Sigmoid colon (tissue), 7 donors: Measurements from ENCODE around the gene ARRDC5. TPM values are rescaled to one million over a fixed set of nuclear protein-coding genes. Genes with fewer than 3 reads are reported as not detected.

ENCODE experiments used
- DNase-seq: peaks from one replicate; pipeline ENCODE4 v3.0.0-alpha.2; 2019
- H3K27ac ChIP-seq, 4 donors: fragments of 200-600 bp; sonication (generic); one replicate each; pipeline ENCODE4 v1.5.1; 2016 to 2019; ENCODE audit warnings: mild to moderate bottlenecking in 1 of 4
- H3K27me3 ChIP-seq, 3 donors: fragments of 200-600 bp; sonication (generic); one replicate each; pipeline ENCODE4 v1.5.1; 2019; ENCODE audit warnings: mild to moderate bottlenecking in 1 of 3
- H3K36me3 ChIP-seq, 4 donors: fragments of 200-600 bp; sonication (generic); one replicate each; pipeline ENCODE4 v1.5.1; 2016 to 2019
- H3K4me1 ChIP-seq, 4 donors: fragments of 200-600 bp; sonication (generic); one replicate each; pipeline ENCODE4 v1.5.1; 2017 to 2019
- H3K4me3 ChIP-seq, 4 donors: fragments of 200-600 bp; sonication (generic); one replicate each; pipeline ENCODE4 v1.5.1; 2017 to 2019; ENCODE audit warnings: mild to moderate bottlenecking in 2 of 4, moderate library complexity in 1 of 4
- H3K9me3 ChIP-seq, 4 donors: fragments of 200-600 bp in 3 of 4; sonication (generic) in 3 of 4; one replicate each; pipeline versions ENCODE4 v1.5.1 to v1.6.1; 2013 to 2019
- CTCF ChIP-seq, 4 experiments: fragments of 450-650 bp in 3 of 4; fragments of 200-600 bp in 1 of 4; IDR thresholded peaks; one replicate each; pipeline ENCODE4 v1.5.1; 2016 to 2019; ENCODE audit warnings: antibody characterized with exemption in 4 of 4, mild to moderate bottlenecking in 3 of 4, moderate library complexity in 2 of 4
- EP300 ChIP-seq, 4 donors: sonication (generic); formaldehyde crosslinking; IDR thresholded peaks; one replicate each; pipeline ENCODE4 v1.6.1; 2017; ENCODE audit warnings: antibody characterized with exemption in 4 of 4
- POLR2A ChIP-seq, 2 donors: fragments of 450-650 bp; IDR thresholded peaks; one replicate each; pipeline ENCODE4 v1.6.1; 2016; ENCODE audit warnings: antibody characterized with exemption in 2 of 2, mild to moderate bottlenecking in 2 of 2, moderate library complexity in 2 of 2
- POLR2AphosphoS5 ChIP-seq, 4 donors: sonication (generic); formaldehyde crosslinking; IDR thresholded peaks; one replicate each; pipeline ENCODE4 v1.6.1; 2017; ENCODE audit warnings: antibody characterized with exemption in 4 of 4
- WGBS, 2 donors: extraction: QIAGEN DNeasy Blood & Tissue Kit; methylation state at CpG; one replicate each; pipeline ENCODE4 v1.1.7; 2013; 5-methylcytosine and 5-hydroxymethylcytosine counted together
- intact Hi-C: fragments of 100-400 bp; cut with DNase I; formaldehyde crosslinking; loops from one replicate; pipeline ENCODE4 v1.15.1; 2023
- polyA plus RNA-seq, 3 donors: library from polyadenylated mRNA; stranded (reverse); fragments of 200-250 nt; gene quantifications; one replicate each; pipeline ENCODE4 v1.2.3, GENCODE V29; 2013
- total RNA-seq, 4 donors: library from RNA; depleted of rRNA; stranded (reverse); fragments of >200 nt; gene quantifications; one replicate each; pipeline ENCODE4 v1.1.0, GENCODE V29; 2016
- donor health status: healthy with polysubstance abuse.
- donor health status: Bipolar disorder and iron deficiency.
- donor health status: healthy.

The ARRDC5 gene
- total and polyA plus RNA-seq, 7 donors = 0.27 to 1.1 (median 0.85) TPM; not detected in 3

- Histone ChIP-seq H3K27ac (peak overlapping the region in 1 of 4 donors; percentile 25), H3K4me1 (peaks cover 0 to 18% (median 10%) of the 10 kb centered on the region in 4 donors), H3K36me3 (no peaks in the 10 kb centered on the region), H3K4me3 (peak overlapping the region in 2 of 4 donors; percentile 24 to 36), H3K27me3 (no peaks in the 10 kb centered on the region), H3K9me3 (no peaks in the 10 kb centered on the region)
- WGBS, 2 donors = 56 to 86% methylated on average over 41 of the region's 41 CpGs
- DNase-seq = no peak
- TF ChIP-seq EP300 (IDR thresholded peaks at IDR 0.05) (no peak), POLR2AphosphoS5 (IDR thresholded peaks at IDR 0.05) (no peak), POLR2A (IDR thresholded peaks at IDR 0.05) (no peak), CTCF (IDR thresholded peaks at IDR 0.05) (no peak)
- intact Hi-C loops = no loop called here
Measured at GRCh38 chr19:4916292-4917082, 13.8 kb upstream of the ARRDC5 start.

DNA sequence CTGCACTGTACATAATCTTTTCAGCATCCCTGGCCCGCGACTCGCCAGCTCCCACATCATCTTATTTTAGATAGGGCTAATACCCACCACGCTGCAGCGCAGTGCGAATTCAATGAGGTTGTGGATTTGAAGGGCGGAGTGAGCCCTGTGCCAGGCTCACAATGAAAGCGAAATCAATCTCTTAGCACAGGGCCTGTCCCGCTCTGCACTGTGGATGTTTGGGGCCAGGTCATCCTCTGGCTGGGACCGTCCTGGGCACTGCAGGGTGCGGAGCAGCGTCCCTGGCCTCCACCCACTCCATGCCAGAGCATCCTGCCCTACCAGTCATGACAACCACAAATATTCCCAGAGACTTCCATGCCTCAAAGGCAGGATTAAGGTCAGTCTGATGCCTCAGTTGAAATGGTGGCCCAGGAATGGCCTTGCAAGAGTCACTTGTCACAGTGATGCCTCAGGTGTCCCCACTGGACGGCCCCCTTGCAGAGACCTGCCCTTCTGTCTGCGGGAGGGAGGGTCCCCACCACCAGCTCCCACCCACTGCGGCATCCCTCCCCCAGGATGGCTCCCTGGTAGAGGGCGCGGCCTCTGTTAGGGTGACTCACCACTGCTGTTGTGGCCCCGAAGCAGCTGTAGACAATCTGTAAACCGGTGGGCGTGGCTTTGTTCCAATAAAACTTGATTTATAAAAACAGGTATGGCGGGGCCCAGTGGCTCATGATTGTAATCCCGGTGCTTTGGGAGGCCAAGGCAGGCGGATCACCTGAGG, 12.2 kb upstream of the ARRDC5 start:
- DNase-seq = no peak
- no peaks in the 10 kb centered on the region for H3K9me3 ChIP-seq
- no peaks in the 10 kb centered on the region for H3K36me3 ChIP-seq
- H3K4me1 ChIP-seq = peaks cover 0 to 31% (median 22%) of the 10 kb centered on the region in 4 donors
- WGBS, 2 donors = 46 to 54% methylated on average over 23 of the region's 23 CpGs
- no peaks in the 10 kb centered on the region for H3K27me3 ChIP-seq
- intact Hi-C loops = no loop called here
- H3K4me3 ChIP-seq = peak overlapping the region in 1 of 4 donors; percentile 36
- TF ChIP-seq POLR2A (IDR thresholded peaks at IDR 0.05) = no peak
- no peak for TF ChIP-seq EP300 (IDR thresholded peaks at IDR 0.05)
- no peak for TF ChIP-seq POLR2AphosphoS5 (IDR thresholded peaks at IDR 0.05)
- no peak for TF ChIP-seq CTCF (IDR thresholded peaks at IDR 0.05)
- H3K27ac ChIP-seq = no peak overlapping the region

DNA sequence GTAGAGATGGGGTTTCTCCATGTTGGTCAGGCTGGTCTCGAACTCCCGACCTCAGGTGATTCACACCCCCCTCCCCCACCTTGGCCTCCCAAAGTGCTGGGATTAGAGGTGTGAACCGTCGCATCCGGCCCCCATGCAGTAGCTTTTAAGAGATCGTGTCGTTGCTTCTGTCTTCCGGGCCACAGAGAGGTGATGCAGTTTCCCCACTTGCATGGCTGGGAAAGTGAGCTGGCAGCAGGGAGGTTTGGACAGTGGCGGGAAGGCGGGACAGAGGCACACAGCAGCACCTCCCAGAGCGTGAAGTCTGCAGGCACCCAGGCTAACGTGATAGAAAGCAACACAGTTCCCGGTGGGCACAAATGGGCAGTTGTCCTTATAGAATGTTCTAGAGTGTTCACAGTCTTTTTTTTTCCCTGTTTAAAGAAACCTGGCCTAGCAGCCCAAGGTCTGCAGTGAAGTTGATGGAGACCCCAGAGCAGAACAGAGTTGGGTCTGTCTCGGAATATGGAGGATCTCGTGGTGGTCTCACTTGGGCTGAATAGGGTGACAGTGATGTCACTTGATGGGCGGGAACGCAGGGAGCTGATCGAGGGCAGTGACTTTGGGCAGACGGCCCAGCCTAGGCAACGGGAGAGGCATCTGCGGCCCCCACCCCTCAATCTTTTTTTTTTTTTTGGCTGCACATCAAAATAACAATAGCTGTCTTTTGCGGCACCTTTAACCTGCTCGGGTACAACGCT, 11.5 kb upstream of the ARRDC5 start:
- TF ChIP-seq EP300 (IDR thresholded peaks at IDR 0.05) = no peak
- TF ChIP-seq CTCF (IDR thresholded peaks at IDR 0.05) = no peak
- TF ChIP-seq POLR2A (IDR thresholded peaks at IDR 0.05) = no peak
- no peak for TF ChIP-seq POLR2AphosphoS5 (IDR thresholded peaks at IDR 0.05)
- 79 to 82% methylated on average over 24 of the region's 24 CpGs for WGBS, 2 donors
- Histone ChIP-seq H3K4me3 (no peak overlapping the region), H3K4me1 (peaks cover 0 to 36% (median 27%) of the 10 kb centered on the region in 4 donors), H3K9me3 (no peaks in the 10 kb centered on the region), H3K36me3 (no peaks in the 10 kb centered on the region), H3K27me3 (peaks cover 4 to 6% (median 4%) of the 10 kb centered on the region in 3 donors), H3K27ac (no peak overlapping the region)
- no peak for DNase-seq
- intact Hi-C loops = no loop called here

DNA sequence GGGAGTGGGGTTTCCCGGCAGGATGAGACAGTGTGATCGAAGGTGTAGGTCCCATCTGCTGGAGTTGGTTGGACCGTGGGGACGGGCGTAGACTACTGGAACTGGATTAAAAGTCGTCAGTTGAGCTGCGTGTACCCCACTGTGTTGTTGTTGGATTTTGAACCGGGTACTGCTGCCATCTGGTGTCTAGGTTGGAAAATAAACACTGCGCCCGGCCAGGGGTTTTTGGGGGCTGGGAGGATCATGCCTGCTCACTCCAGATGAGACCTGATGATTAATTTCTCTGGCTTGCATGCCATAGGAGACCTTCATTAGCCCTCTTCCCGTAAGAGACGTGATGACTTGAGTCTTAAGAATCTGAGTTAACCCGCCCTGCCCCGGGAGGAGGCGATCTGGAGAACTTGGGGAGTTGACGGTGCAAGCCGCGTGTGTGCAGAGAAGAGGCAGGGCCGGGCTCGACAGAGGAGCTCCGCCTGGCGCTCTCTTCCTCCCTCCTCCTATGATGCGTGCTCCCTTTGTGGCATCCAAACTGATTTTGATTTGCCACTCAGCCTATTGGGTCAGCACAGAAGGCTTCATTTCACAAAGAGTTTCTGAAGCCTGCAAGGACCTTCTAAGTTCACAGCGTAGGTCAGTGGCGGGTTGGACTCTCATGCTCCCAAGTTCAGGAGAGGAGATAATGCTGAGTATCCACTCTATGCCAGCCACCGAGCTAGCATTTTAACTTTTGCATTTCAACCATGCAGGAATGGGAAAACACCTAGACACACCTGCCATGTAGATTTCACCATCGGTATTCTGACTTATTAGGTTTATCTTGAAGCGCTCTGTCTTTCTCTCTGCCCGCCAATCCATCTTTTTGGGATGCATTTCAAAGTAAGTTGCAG, 9.3 kb upstream of the ARRDC5 start:
- 29 to 30% methylated on average over 29 of the region's 29 CpGs for WGBS, 2 donors
- H3K36me3 ChIP-seq = no peaks in the 10 kb centered on the region
- peak overlapping the region in 3 of 4 donors; percentile 14 to 42 (median 42) for H3K27ac ChIP-seq
- DNase-seq = peak; percentile 75
- H3K9me3 ChIP-seq = no peaks in the 10 kb centered on the region
- intact Hi-C loops = loop anchor here (1.0 kb wide), 2 partner anchors 40 to 119 kb away; no protein-coding TSS in a partner anchor
- peaks cover 0 to 38% (median 29%) of the 10 kb centered on the region in 4 donors for H3K4me1 ChIP-seq
- TF ChIP-seq EP300 (IDR thresholded peaks at IDR 0.05) = no peak
- peak; percentile 51 to 73 (median 60) for TF ChIP-seq CTCF (IDR thresholded peaks at IDR 0.05)
- TF ChIP-seq POLR2AphosphoS5 (IDR thresholded peaks at IDR 0.05) = peak in 1 of 4 donors; percentile 27
- H3K27me3 ChIP-seq = peaks cover 6 to 21% (median 12%) of the 10 kb centered on the region in 3 donors
- H3K4me3 ChIP-seq = peak overlapping the region in 2 of 4 donors; percentile 15 to 72
